GM12878 (cell line): ENCODE results near the gene NPDC1. TPM values are rescaled to one million over a fixed set of nuclear protein-coding genes. Genes with fewer than 3 reads are reported as not detected.

Experiments used
- ATAC-seq: fragments of 200-7000 bp; cut with Tn5 transposase; 3 replicates; pipeline ENCODE4 v1.9.1; 2020; ENCODE audit warnings: mild to moderate bottlenecking, moderate library complexity
- BruUV-seq: library from RNA; stranded (reverse); fragments of 400-500 nt; replicated peaks from 2 replicates; lab custom pipeline; 2021; lab: Mats Ljungman, UMichigan
- CTCF ChIA-PET: fragments of 300-600 bp; sonication (Branson Sonifier 250); formaldehyde crosslinking; extraction: SDS; loops from one replicate; lab custom pipeline; 2021; ENCODE audit warnings: inconsistent platforms; lab: Yijun Ruan, JAX
- POLR2A ChIA-PET: fragments of 350-600 bp; formaldehyde crosslinking; extraction: SDS; loops from one replicate; lab custom pipeline; 2021; ENCODE audit warnings: inconsistent platforms; lab: Charles Lee
- RAD21 ChIA-PET: fragments of 300-600 bp; sonication (Branson Sonifier 250); formaldehyde crosslinking; loops from one replicate; lab custom pipeline; 2023; ENCODE audit warnings: antibody characterized with exemption; ENCODE audit not compliant: unreplicated experiment; lab: Charles Lee
- SMC1A ChIA-PET: fragments of 300-600 bp; sonication (Branson Sonifier 250); formaldehyde crosslinking; loops from one replicate; lab custom pipeline; 2023; ENCODE audit not compliant: unreplicated experiment, uncharacterized antibody; lab: Charles Lee
- DNase-seq: peaks from one replicate; pipeline ENCODE4 v3.0.0-alpha.2; 2011; ENCODE audit warnings: low read depth, low spot score
- FAIRE-seq: peaks from 3 replicates; lab custom pipeline; 2011; peaks lifted over from hg19 to GRCh38; lab: Jason Lieb, UNC
- H2AFZ ChIP-seq: 2 replicates; pipeline ENCODE4 v1.6.0; 2011; ENCODE audit warnings: low read depth, low read length, control low read depth; ENCODE audit not compliant: control insufficient read depth
- H3K27ac ChIP-seq: 2 replicates; pipeline ENCODE4 v1.5.1; 2011; ENCODE audit warnings: control low read depth; ENCODE audit not compliant: control insufficient read depth, insufficient read depth
- H3K27me3 ChIP-seq, 2 experiments: replicated peaks in 1 of 2; 2 replicates each; pipeline versions ENCODE4 v1.6.0 to v1.6.1; 2011; ENCODE audit warnings: low read length in 1 of 2; ENCODE audit not compliant: control insufficient read depth in 2 of 2, insufficient read depth in 2 of 2
- H3K36me3 ChIP-seq, 2 experiments: 2 replicates each; pipeline ENCODE4 v1.5.1; 2011; ENCODE audit warnings: low read length in 1 of 2; ENCODE audit not compliant: control insufficient read depth in 2 of 2, insufficient read depth in 2 of 2
- H3K4me1 ChIP-seq: 2 replicates; pipeline ENCODE4 v1.6.1; 2011; ENCODE audit warnings: mild to moderate bottlenecking, low read length, moderate library complexity, mixed read lengths; ENCODE audit not compliant: control insufficient read depth, insufficient read depth
- H3K4me2 ChIP-seq: 2 replicates; pipeline ENCODE4 v1.6.0; 2011; ENCODE audit warnings: control low read depth; ENCODE audit not compliant: control insufficient read depth, insufficient read depth
- H3K4me3 ChIP-seq: fragments of 200-600 bp; sonication (generic); 2 replicates; pipeline ENCODE4 v1.5.1; 2016
- H3K79me2 ChIP-seq: 2 replicates; pipeline ENCODE4 v1.6.0; 2011; ENCODE audit warnings: low read length; ENCODE audit not compliant: control insufficient read depth, insufficient read depth
- H3K9ac ChIP-seq: 2 replicates; pipeline ENCODE4 v1.8.0; 2011; ENCODE audit warnings: low read length, control low read depth, mixed read lengths; ENCODE audit not compliant: control insufficient read depth, insufficient read depth
- H3K9me3 ChIP-seq: replicated peaks from 3 replicates; pipeline ENCODE4 v1.5.1; 2011; ENCODE audit warnings: mild to moderate bottlenecking, low read length; ENCODE audit not compliant: control insufficient read depth, insufficient read depth
- H4K20me1 ChIP-seq: 2 replicates; pipeline ENCODE4 v1.6.0; 2011; ENCODE audit not compliant: control insufficient read depth, insufficient read depth
- NR2C1 ChIP-seq: fragments of 450-650 bp; IDR thresholded peaks from 2 replicates; pipeline ENCODE4 v1.6.1; 2017; ENCODE audit warnings: antibody characterized with exemption, mild to moderate bottlenecking, moderate library complexity
- NR2F1 ChIP-seq: fragments of 450-650 bp; conservative IDR thresholded peaks from 2 replicates; pipeline ENCODE4 v1.6.1; 2017; ENCODE audit warnings: mild to moderate bottlenecking
- RBBP5 ChIP-seq: fragments of 200-600 bp; sonication (generic); conservative IDR thresholded peaks from 2 replicates; pipeline ENCODE4 v1.6.1; 2016
- STAT1 ChIP-seq: fragments of 450-650 bp; conservative IDR thresholded peaks from 2 replicates; pipeline ENCODE4 v1.6.1; 2014; ENCODE audit warnings: antibody characterized with exemption, mild to moderate bottlenecking
- TCF12 ChIP-seq: IDR thresholded peaks from 2 replicates; pipeline ENCODE4 v1.6.1; 2011; ENCODE audit warnings: low read depth, mild to moderate bottlenecking, low read length
- USF2 ChIP-seq: IDR thresholded peaks from 2 replicates; pipeline ENCODE4 v1.6.1; 2011; ENCODE audit warnings: low read depth, low read length, improper control_type of control experiment, borderline replicate concordance
- WGBS: methylation state at CpG from one replicate; pipeline ENCODE4 v1.1.6; 2016; ENCODE audit warnings: low lambda C conversion rate; ENCODE audit not compliant: insufficient replicate concordance, insufficient coverage; ENCODE audit errors: missing lambda C conversion rate; 5-methylcytosine and 5-hydroxymethylcytosine counted together
- in situ Hi-C: fragments of 300-500 bp; cut with MboI; formaldehyde crosslinking; loops from 9 replicates; pipeline ENCODE4 v1.14.3; 2018; ENCODE audit warnings: mixed read lengths
- intact Hi-C: fragments of 100-400 bp; cut with micrococcal nuclease; formaldehyde crosslinking; loops from one replicate; pipeline ENCODE4 v1.14.2; 2022; ENCODE audit not compliant: unreplicated experiment
- polyA plus RNA-seq, 11 experiments: library from polyadenylated mRNA; depleted of rRNA in 4 of 11; unstranded in 6 of 11; stranded (reverse) in 5 of 11; fragments of >200 nt; fragmentation: Nextera tagmentation in 4 of 11; fragmentation: Illumina TruSeq in 1 of 11; extraction: Ambion mirVana in 4 of 11; extraction: Trizol in 1 of 11; gene quantifications; 1 replicate in 1 of 11; 2 replicates in 10 of 11; pipeline versions ENCODE4 v1.2.1 to v1.2.3, GENCODE V29; 2011 to 2016; ENCODE audit warnings: inconsistent platforms in 2 of 11, missing spikeins in 2 of 11, low read depth in 1 of 11
- total RNA-seq, 4 experiments: library from RNA; depleted of rRNA in 3 of 4; stranded (reverse); fragments of >200 nt in 3 of 4; fragmentation: Illumina TruSeq in 1 of 4; extraction: Trizol in 1 of 4; gene quantifications; 2 replicates each; pipeline versions ENCODE4 v1.2.1 to v1.2.3, GENCODE V29; 2013 to 2021
- TF ChIP-seq, protein P1 (sequence below): fragments of 450-650 bp; formaldehyde crosslinking; IDR thresholded peaks from 2 replicates; pipeline ENCODE4 v1.4.0; 2020; ENCODE audit warnings: mild to moderate bottlenecking, moderate library complexity

The NPDC1 gene
- total and polyA plus RNA-seq, 10 of the 15 experiments (the other 5 are each of a cell fraction or from before 2014, with no cell fraction given): 0.04 to 1.7 (median 0.77) TPM; not detected in 2

DNA sequence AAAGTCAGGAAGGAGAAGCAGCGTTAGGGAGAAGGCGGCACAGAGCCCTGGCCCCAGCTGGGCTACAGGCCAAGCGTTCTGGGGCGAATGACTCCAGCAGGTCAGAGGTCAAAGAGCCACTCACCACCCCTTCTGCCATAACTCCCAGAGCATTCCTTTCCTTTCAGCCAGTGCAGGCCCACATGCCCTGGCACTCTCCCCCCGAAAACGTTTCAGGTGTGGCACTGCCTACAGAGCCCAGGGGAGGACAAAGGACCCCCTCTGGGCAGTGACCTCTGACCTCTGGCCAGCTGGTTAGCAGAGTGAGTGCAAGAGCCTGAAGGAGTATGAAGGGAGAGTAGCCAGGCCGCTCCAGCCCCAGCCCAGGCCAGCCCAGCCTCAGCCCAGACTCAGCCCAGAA, 22.8 kb downstream of the NPDC1 start:
- intact Hi-C loops: no loop called here
- Histone ChIP-seq H3K36me3 (no peaks in the 10 kb centered on the region), H3K4me1 (no peaks in the 10 kb centered on the region), H3K9ac (no peak overlapping the region), H4K20me1 (no peaks in the 10 kb centered on the region), H2AFZ (no peak overlapping the region), H3K4me2 (no peak overlapping the region), H3K4me3 (no peak overlapping the region), H3K79me2 (no peaks in the 10 kb centered on the region), H3K27ac (no peak overlapping the region), H3K27me3 (peaks cover 0 to 2% of the 10 kb centered on the region in 2 experiments; a peak in 2 of 4 replicates), H3K9me3 (no peaks in the 10 kb centered on the region)
- ChIA-PET RAD21 (no interaction called here), CTCF (no interaction called here), POLR2A (interaction anchor here (0.6 kb wide), 1 partner anchor 465 kb away, joined by 4 read pairs; no protein-coding TSS in a partner anchor), SMC1A (no interaction called here)
- FAIRE-seq (no peak), ATAC-seq (no peak), DNase-seq (no peak)
- TF ChIP-seq TCF12 (no peak), NR2F1 (peak; percentile 84), NR2C1 (peak; percentile 45)
- in situ Hi-C loops: no loop called here
- 73% methylated on average over 7 of the region's 7 CpGs for WGBS
- BruUV-seq: no TSS peak

- Histone ChIP-seq H3K27ac (no peak overlapping the region), H3K4me3 (no peak overlapping the region), H3K79me2 (no peaks in the 10 kb centered on the region), H3K4me1 (no peaks in the 10 kb centered on the region), H3K9ac (no peak overlapping the region), H3K36me3 (no peaks in the 10 kb centered on the region), H4K20me1 (no peaks in the 10 kb centered on the region), H2AFZ (no peak overlapping the region), H3K27me3 (peaks cover 0 to 2% of the 10 kb centered on the region in 2 experiments; a peak in 2 of 4 replicates), H3K9me3 (no peaks in the 10 kb centered on the region)
- DNase-seq (no peak), ATAC-seq (no peak)
- ChIA-PET SMC1A (no interaction called here), CTCF (no interaction called here), RAD21 (no interaction called here), POLR2A (no interaction called here)
- BruUV-seq: no TSS peak
- 90% methylated on average over 17 of the region's 23 CpGs for WGBS
- in situ Hi-C loops: no loop called here
- intact Hi-C loops: no loop called here
- TF ChIP-seq USF2 (no peak), RBBP5 (no peak), STAT1 (no peak)
- TF ChIP-seq, protein P1, sequence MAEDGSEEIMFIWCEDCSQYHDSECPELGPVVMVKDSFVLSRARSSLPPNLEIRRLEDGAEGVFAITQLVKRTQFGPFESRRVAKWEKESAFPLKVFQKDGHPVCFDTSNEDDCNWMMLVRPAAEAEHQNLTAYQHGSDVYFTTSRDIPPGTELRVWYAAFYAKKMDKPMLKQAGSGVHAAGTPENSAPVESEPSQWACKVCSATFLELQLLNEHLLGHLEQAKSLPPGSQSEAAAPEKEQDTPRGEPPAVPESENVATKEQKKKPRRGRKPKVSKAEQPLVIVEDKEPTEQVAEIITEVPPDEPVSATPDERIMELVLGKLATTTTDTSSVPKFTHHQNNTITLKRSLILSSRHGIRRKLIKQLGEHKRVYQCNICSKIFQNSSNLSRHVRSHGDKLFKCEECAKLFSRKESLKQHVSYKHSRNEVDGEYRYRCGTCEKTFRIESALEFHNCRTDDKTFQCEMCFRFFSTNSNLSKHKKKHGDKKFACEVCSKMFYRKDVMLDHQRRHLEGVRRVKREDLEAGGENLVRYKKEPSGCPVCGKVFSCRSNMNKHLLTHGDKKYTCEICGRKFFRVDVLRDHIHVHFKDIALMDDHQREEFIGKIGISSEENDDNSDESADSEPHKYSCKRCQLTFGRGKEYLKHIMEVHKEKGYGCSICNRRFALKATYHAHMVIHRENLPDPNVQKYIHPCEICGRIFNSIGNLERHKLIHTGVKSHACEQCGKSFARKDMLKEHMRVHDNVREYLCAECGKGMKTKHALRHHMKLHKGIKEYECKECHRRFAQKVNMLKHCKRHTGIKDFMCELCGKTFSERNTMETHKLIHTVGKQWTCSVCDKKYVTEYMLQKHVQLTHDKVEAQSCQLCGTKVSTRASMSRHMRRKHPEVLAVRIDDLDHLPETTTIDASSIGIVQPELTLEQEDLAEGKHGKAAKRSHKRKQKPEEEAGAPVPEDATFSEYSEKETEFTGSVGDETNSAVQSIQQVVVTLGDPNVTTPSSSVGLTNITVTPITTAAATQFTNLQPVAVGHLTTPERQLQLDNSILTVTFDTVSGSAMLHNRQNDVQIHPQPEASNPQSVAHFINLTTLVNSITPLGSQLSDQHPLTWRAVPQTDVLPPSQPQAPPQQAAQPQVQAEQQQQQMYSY (CRISPR knock-in tag): no peak
- TF ChIP-seq, all 136 proteins: peak for 0
- FAIRE-seq: no peak
- H3K4me2 ChIP-seq: no peak overlapping the region
Observed at GRCh38 chr9:137022662-137023008, 23.3 kb downstream of the NPDC1 start.
